GM19238 (cell line): Measurements from ENCODE around the gene VPS36.
"Not testable (repeated sequence)": the region's sequence is repeated elsewhere in the genome, so short reads cannot be mapped to it uniquely, and the experiment has no call there.

ENCODE experiments used
- DNase-seq: peaks from one replicate; pipeline ENCODE4 v3.0.0; 2011; ENCODE audit warnings: low spot score; ENCODE audit not compliant: insufficient read length

The VPS36 gene

GRCh38 chr13:52450012-52450792, at the start of gene VPS36:
Gene VPS36, minus strand, starts transcription at chr13:52450634. Its CDS starts 40 bp downstream, at chr13:52450594.
- DNase-seq: peak; percentile 83

- DNase-seq: not testable (repeated sequence)
Observed at GRCh38 chr13:52497979-52498378, 47.5 kb upstream of the VPS36 start.

- not testable (repeated sequence) for DNase-seq
Observed at GRCh38 chr13:52494241-52494640, 43.8 kb upstream of the VPS36 start.

GRCh38 chr13:52491015-52491414, 40.6 kb upstream of the VPS36 start:
- not testable (repeated sequence) for DNase-seq

- not testable (repeated sequence) for DNase-seq
Observed at GRCh38 chr13:52488763-52489162, 38.3 kb upstream of the VPS36 start.

- not testable (repeated sequence) for DNase-seq
Observed at GRCh38 chr13:52487078-52487477, 36.6 kb upstream of the VPS36 start.

- DNase-seq: not testable (repeated sequence)
Observed at GRCh38 chr13:52480677-52481428, 30.4 kb upstream of the VPS36 start.

- not testable (repeated sequence) for DNase-seq
Observed at GRCh38 chr13:52468487-52468886, 18.1 kb upstream of the VPS36 start.

GRCh38 chr13:52463526-52463925, 13.1 kb upstream of the VPS36 start:
- DNase-seq: no peak

- DNase-seq: no peak
Observed at GRCh38 chr13:52461265-52461664, 10.8 kb upstream of the VPS36 start.

- DNase-seq: no peak
Observed at GRCh38 chr13:52459668-52460067, 9.2 kb upstream of the VPS36 start.

- peak; percentile 56 for DNase-seq
Observed at GRCh38 chr13:52455677-52456041, 5.2 kb upstream of the VPS36 start.

- DNase-seq: peak; percentile 84
Observed at GRCh38 chr13:52454820-52455676, 4.6 kb upstream of the VPS36 start, which contains the start of gene CKAP2. Gene CKAP2, plus strand, starts transcription at chr13:52455478. Its CDS starts 79 bp downstream, at chr13:52455557.

- peak; percentile 16 for DNase-seq
Observed at GRCh38 chr13:52454459-52454819, 4.0 kb upstream of the VPS36 start.

- DNase-seq: no peak
Observed at GRCh38 chr13:52452470-52452869, 2.0 kb upstream of the VPS36 start.

GRCh38 chr13:52451135-52451804, 836 bp upstream of the VPS36 start:
- no peak for DNase-seq

GRCh38 chr13:52450793-52451116, 321 bp upstream of the VPS36 start:
- no peak for DNase-seq

- no peak for DNase-seq
Observed at GRCh38 chr13:52449331-52450011, 963 bp downstream of the VPS36 start.

- no peak for DNase-seq
Observed at GRCh38 chr13:52447815-52448552, 2.5 kb downstream of the VPS36 start.

GRCh38 chr13:52447354-52447753, 3.1 kb downstream of the VPS36 start:
- no peak for DNase-seq
